GM18502 (cell line): Measurements from ENCODE around the gene ADAM8.

Experiments
- ATAC-seq: cut with Tn5 transposase; IDR thresholded peaks from one replicate; pipeline ENCODE4 v1.9.1; 2021; ENCODE audit warnings: mild to moderate bottlenecking; ENCODE audit not compliant: unreplicated experiment, poor library complexity

Gene ADAM8

DNA sequence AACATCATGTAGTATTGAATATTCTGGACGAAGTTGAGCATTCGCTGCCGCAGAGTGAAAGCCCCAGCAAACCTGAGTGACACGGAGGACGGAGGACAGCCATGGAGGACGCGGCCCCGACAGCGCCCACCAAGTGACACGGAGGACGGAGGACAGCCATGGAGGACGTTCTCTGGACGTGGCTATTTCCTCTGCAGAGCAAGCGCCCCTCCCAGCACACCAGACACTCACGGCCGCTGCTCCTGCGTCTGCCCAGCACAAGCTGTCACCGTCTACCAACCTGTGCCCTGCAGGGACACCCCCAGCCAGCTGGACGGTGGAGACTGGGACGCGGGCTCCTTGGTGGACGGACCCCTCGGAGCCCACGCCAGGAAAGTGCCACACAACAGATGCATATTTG lies 7.3 kb upstream of the ADAM8 start:
- ATAC-seq: no peak

DNA sequence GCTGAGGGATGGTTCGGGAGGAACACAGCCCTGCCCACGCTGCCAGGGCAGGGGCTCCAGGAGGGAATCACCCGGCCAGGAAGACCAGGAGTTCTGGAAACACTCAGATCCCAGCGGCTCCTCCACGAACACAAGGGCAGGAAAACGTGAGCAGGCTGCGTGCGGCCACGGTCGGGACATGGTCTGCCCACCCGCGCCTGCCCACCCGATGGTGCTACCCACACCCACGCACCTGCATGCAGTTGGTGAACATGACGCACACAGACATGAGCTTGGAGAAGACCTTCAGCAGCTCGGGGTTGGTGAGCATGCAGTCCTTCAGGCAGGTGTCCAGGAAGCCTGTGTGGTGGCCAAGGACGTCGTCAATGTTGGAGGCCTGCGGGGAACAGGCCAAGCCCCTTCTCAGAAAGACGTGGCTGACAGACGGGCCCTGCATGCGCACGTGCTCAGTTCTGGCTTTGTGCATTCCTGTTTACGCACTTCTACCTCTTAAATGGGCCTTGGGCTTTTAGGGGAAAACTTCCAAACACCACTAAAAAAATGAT lies 6.2 kb upstream of the ADAM8 start:
- ATAC-seq: no peak

DNA sequence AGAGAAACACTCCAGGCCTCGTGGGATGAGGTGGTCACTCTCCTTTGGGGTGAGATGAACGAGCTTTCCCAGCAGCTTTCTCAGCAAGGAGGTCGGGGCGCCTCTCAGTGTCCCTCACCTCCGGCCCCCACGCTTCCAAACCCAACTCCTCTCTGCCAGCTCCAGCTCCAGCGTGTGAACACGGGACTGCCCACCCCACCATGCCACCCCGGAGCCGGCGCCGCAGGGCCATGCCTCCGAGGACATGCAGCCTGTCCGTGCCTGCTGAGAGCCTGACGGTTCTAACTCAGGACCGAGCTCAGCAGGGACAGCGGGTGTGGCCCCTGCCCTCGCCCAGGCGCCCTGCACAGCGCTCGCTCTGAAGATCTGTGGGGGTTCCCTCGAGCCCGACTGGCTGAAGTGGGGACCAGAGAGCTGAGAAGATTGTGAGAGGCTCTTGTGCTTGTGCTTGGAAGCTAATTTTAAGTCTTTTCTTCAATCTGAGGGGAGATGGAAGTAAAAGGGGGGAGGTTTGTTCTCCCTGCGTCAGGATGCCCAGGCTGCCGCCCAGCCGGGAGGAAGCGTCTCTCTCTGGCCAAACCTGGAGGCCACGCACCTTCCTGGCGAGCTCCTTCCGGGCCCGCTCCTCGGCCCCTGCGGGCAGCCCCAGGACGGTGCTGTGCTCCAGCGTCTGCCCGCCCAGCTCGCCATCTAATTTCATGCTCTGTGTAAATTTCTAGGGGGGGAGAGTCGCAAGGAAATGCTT lies 5.1 kb upstream of the ADAM8 start:
- ATAC-seq: no peak

- ATAC-seq: no peak
Observed at GRCh38 chr10:133281084-133281483, 4.4 kb upstream of the ADAM8 start.

DNA sequence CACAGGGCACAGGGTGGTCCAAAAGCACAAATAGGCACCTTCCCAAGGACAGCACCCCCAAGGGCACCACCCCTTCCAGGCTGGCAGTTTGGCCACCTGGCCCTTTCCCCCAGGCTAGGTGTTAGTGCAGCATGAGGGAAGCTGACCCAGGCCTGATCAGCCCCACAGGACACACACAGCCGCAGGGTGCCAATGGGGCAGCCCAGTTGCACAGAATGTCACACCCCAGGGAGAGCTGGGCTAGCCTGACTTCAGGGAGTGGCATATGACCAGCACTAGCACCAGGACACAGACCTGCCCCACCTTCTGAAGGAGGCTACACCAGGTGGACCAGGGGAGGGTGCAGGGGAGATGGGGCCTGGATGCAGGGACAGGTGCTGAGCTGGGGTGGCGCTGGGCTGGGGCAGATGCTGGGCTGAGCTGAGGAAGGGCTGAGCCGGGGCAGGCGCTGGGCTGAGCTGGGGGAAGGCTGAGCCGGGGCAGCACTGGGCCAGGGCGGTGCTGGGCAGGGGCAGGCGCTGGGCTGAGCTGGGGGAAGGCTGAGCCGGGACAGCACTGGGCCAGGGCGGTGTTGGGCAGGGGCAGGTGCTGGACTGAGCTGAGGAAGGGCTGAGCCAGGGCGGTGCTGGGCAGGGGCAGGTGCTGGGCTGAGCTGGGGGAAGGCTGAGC lies 3.9 kb upstream of the ADAM8 start:
- no peak for ATAC-seq

DNA sequence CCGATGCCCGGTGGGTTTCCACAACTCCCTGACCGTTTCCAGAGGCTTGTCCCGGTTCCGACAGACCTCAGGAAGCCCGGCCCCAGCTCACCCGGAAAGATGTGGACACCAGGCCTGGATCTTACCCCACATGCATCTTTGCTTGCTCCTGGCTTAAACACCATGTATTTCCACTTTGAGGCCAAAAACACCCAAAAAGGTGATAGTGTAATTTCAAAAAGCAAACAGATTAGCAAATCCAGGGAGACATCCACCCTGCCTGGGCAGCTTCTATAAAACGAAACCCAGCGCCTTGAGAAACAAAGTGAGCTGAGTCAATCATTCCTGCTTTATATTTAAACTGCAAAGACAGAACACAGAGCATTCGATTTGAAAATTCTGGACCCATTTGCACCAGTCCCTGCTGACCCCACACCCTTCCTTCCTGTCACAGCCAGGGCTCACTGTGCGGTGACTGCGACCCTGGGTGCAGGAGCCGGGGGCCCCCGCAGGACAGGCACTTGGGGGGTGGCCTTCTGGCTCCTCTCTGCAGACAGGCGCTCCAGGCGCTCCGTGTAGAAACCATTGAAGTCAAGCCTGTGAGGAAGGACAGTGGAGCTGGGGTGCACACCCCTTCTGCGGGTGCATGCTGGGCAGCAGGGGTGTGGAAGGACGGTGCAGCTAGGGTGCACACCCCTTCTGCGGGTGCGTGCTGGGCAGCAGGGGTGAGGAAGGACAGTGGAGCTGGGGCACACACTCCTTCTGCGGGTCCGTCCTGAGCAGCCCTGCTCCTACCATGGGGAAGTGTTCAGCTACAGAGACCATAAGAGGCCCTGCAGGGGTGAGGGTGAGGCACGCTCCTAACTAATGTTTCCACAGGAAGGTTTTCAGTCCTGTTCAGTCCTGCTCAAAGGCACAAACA lies 2.9 kb upstream of the ADAM8 start:
- ATAC-seq: no peak

- ATAC-seq: peak; percentile 39
Observed at GRCh38 chr10:133278577-133279265, 2.1 kb upstream of the ADAM8 start.

DNA sequence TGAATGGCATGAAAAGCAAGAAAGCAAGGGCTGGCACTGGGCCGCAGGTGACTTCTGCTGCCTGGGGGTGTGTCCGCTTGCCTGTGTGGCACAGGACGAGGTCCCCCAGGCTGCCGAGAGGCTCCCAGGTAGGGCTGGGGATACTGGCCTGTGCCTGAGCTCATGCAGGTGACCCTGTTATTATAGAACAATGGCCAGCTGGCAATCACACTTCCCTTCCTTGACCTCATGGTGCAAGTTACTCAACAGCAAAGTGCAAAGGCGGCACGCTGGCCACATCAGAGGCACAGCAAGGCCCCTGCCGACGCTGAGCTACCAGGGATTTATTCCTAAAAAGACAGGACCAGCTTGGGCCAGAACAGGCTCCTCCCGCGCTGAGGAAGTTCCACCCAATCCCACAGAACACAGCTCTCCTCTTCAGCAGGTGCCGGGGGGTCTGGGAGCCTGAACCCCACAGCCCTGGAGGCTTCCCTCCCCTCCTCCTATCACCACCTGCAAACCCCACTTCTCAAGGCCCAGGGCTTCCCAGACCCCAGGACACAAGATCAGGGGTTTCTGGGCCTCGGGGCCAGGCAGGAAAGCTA lies 1.4 kb upstream of the ADAM8 start:
- ATAC-seq: no peak

- ATAC-seq: no peak
Observed at GRCh38 chr10:133277277-133277992, 767 bp upstream of the ADAM8 start.

DNA sequence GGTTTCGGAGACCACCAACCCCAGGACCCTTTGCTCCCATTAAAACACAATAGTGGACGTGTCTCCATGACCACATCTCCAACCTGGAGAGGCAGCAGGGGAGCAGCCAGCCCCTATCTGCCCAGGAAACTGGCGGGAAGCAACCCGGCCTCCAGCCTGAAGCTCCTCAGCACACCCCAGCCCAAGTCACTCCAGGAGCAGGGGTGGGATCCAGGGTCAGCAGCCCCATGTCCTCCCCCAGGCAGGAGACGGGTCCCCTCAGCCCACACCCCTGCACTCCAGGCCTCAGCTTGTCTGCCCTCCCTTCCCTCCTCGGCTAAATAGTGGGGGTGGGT lies 601 bp downstream of the ADAM8 start:
- ATAC-seq: peak; percentile 0

GRCh38 chr10:133275684-133276092 lies 980 bp downstream of the ADAM8 start:
- peak; percentile 33 for ATAC-seq

DNA sequence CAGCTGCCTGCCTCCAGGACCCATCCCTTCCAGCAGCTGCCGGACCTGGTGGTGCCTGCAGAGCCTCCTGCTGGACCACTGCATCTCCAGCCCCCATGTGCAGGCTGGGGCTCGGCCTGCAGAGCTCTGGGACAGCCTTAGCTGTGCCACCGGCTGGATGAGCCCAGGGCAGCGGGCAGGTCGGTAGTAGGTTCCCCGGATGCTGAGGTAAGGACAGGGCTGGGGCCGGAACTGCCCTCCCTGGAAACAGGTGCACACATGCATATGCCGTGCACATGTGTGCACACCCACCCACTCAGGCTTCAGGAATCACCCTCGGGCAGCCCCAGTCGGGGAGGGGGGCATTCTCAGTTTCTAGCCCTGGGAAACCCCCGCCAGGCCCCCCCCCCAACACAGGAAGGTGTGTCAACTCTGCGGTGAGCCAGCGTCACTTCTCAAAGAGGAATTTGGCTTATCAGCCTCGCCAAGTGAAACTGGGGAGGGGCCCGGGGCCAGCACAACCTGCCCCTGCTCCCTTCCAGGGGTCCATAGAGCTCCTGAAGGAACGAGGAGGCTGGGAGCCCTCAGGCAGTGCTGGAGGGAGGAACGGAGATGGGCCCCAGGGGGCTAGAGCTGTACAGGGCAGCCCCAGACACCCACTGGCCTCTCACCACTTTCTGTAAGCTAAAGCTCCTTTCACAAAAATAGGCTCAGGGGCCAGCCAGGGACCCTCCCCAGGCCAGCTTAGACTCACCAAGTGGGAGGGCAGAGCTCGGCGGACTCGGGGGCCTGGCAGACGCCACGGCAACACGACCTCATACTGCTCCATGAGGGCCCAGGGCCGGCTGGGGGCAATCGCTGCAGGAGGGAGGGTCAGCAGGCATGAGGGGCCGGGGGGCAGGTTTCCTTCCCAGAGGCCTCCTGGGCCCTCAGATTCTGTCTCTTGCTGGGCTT lies 1.7 kb downstream of the ADAM8 start:
- peak; percentile 57 for ATAC-seq

- no peak for ATAC-seq
Observed at GRCh38 chr10:133273534-133274143, 3.0 kb downstream of the ADAM8 start.

- no peak for ATAC-seq
Observed at GRCh38 chr10:133272964-133273420, 3.7 kb downstream of the ADAM8 start.

- ATAC-seq: no peak
Observed at GRCh38 chr10:133272301-133272963, 4.2 kb downstream of the ADAM8 start.

DNA sequence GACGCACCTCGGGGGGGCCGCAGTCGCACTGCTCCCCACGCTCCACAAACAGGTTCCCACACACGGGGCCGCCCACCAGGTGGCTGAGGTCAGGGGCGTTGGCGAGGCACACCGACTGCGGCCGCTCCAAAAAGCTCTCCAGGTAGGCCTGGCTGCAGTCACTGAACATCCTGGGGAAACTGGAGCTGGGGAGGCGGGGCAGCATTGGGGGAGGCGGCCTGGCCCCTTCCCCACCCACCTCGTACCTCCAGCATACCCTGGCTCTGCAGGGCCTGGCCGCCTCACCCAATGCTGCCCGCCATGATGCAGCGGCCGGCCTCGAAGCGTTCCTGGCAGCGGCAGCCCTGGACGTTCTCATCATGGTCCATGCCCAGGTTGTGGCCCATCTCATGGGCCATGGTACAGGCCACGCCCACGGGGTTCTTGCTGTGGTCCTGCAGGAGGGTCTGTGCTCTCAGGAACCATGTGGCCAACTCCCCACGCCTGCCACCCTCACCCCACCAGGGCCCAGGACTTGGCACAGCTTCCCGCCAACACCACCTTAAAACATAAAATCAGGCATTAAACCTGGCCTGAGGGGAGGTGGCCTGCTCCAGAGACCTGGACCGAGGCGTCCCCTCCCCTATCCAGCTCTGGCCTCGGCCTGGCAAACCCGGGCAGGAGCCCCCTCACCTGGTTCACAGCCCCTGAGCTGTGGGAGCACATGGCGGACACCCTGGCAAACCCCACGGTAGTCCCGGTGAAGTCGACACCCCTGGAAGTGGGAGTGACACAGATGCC lies 5.0 kb downstream of the ADAM8 start:
- no peak for ATAC-seq
